Thyroid gland (tissue), 4 donors: ENCODE results near the gene CLRN3. TPM values are rescaled to one million over a fixed set of nuclear protein-coding genes. Genes with fewer than 3 reads are reported as not detected.

ENCODE experiments used
- DNase-seq, 2 donors: peaks; one replicate each; pipeline ENCODE4 v3.0.0-alpha.2; 2019
- H3K27ac ChIP-seq, 3 donors: fragments of 200-600 bp; sonication (generic); 1 replicate in 2 of 3; 2 replicates in 1 of 3; pipeline ENCODE4 v1.5.1; 2016 to 2019; ENCODE audit warnings: mild to moderate bottlenecking in 1 of 3, moderate library complexity in 1 of 3
- H3K27me3 ChIP-seq: fragments of 200-600 bp; sonication (generic); one replicate; pipeline ENCODE4 v1.5.1; 2019
- H3K36me3 ChIP-seq, 2 donors: fragments of 200-600 bp; sonication (generic); one replicate each; pipeline ENCODE4 v1.5.1; 2016 to 2019
- H3K4me1 ChIP-seq, 2 donors: fragments of 200-600 bp; sonication (generic); one replicate each; pipeline ENCODE4 v1.5.1; 2017 to 2019
- H3K4me3 ChIP-seq, 3 donors: fragments of 200-600 bp; sonication (generic); replicated peaks in 1 of 3; 1 replicate in 2 of 3; 2 replicates in 1 of 3; pipeline ENCODE4 v1.5.1; 2016; ENCODE audit warnings: mild to moderate bottlenecking in 1 of 3
- H3K9me3 ChIP-seq: fragments of 200-600 bp; sonication (generic); one replicate; pipeline ENCODE4 v1.5.1; 2017
- POLR2A ChIP-seq, 2 donors: fragments of 450-650 bp; IDR thresholded peaks; one replicate each; pipeline ENCODE4 v1.6.1; 2017; ENCODE audit warnings: antibody characterized with exemption in 2 of 2, mild to moderate bottlenecking in 2 of 2, moderate library complexity in 1 of 2
- whole genome bisulfite sequencing, 2 donors: methylation state at CpG; one replicate each; pipeline ENCODE4 v1.1.5; 2017; 5-methylcytosine and 5-hydroxymethylcytosine counted together
- intact Hi-C: fragments of 100-400 bp; cut with DNase I; formaldehyde crosslinking; loops from one replicate; pipeline ENCODE4 v1.15.1; 2023
- total RNA-seq, 4 donors: library from RNA; depleted of rRNA; stranded (reverse); fragments of >200 nt; gene quantifications; one replicate each; pipeline ENCODE4 v1.2.3, GENCODE V29; 2016
- TF ChIP-seq, protein P1 (sequence below), 6 experiments: fragments of 200-600 bp in 3 of 6; fragments of 450-650 bp in 3 of 6; sonication (generic) in 3 of 6; IDR thresholded peaks; one replicate each; pipeline ENCODE4 v1.5.1; 2016 to 2019; ENCODE audit warnings: antibody characterized with exemption in 6 of 6, mild to moderate bottlenecking in 2 of 6, inconsistent platforms in 1 of 6, moderate library complexity in 1 of 6

CLRN3 gene
- total RNA-seq, 4 donors from 2014 or later = not detected

DNA sequence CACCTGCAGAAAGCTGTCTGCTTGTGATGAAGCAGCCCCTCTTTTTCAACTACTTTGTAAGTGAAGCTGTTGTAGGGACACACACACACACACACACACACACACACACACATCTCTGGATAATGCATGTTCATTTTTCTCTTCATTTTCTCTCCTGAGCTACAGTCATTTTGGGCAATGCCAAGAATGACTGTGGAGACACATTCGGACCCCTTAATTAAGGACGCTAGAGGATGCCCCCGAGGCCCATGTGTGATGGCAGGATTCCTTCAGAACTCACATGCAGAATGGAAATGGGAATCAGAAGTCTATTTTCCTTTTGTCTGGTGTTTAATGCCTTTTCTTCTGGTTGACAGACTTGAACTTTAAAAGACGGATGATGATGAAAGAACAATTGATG is 56.6 kb downstream of the CLRN3 start:
- Histone ChIP-seq H3K9me3 (no peaks in the 10 kb centered on the region), H3K27me3 (no peaks in the 10 kb centered on the region), H3K4me3 (no peak overlapping the region), H3K27ac (no peak overlapping the region), H3K4me1 (peaks cover 0 to 16% of the 10 kb centered on the region in 2 donors), H3K36me3 (no peaks in the 10 kb centered on the region)
- DNase-seq = no peak
- WGBS, 2 donors = 73 to 79% methylated on average over 4 of the region's 4 CpGs
- no peak for TF ChIP-seq POLR2A (IDR thresholded peaks at IDR 0.05)
- TF ChIP-seq, protein P1, sequence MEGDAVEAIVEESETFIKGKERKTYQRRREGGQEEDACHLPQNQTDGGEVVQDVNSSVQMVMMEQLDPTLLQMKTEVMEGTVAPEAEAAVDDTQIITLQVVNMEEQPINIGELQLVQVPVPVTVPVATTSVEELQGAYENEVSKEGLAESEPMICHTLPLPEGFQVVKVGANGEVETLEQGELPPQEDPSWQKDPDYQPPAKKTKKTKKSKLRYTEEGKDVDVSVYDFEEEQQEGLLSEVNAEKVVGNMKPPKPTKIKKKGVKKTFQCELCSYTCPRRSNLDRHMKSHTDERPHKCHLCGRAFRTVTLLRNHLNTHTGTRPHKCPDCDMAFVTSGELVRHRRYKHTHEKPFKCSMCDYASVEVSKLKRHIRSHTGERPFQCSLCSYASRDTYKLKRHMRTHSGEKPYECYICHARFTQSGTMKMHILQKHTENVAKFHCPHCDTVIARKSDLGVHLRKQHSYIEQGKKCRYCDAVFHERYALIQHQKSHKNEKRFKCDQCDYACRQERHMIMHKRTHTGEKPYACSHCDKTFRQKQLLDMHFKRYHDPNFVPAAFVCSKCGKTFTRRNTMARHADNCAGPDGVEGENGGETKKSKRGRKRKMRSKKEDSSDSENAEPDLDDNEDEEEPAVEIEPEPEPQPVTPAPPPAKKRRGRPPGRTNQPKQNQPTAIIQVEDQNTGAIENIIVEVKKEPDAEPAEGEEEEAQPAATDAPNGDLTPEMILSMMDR (IDR thresholded peaks at IDR 0.05) = no peak
- intact Hi-C loops = no loop called here

DNA sequence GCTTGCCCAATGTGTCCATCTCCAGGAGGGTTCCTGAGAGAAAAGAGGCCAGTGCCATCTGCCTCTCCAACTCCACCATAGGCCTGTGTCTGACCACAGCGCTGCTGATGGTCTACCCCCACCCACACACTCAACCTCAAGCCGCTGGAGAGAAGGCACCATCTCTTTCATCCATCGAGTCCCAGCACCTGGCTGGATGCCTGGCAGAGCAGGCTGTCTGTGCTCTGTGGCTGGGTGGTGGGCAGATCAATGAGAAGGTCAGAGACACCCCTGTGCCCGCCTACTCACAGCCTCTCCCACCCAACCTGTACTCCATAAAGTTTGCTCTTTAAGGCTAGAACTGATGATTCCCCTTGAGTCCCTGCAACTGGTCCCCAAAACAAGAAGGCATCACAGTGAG is 58.0 kb downstream of the CLRN3 start:
- WGBS, 2 donors = 76 to 92% methylated on average over 4 of the region's 4 CpGs
- H3K27me3 ChIP-seq = no peaks in the 10 kb centered on the region
- intact Hi-C loops = no loop called here
- H3K4me3 ChIP-seq = no peak overlapping the region
- no peaks in the 10 kb centered on the region for H3K36me3 ChIP-seq
- peaks cover 0 to 16% of the 10 kb centered on the region in 2 donors for H3K4me1 ChIP-seq
- no peaks in the 10 kb centered on the region for H3K9me3 ChIP-seq
- no peak overlapping the region for H3K27ac ChIP-seq
- DNase-seq = no peak
- no peak for TF ChIP-seq POLR2A (IDR thresholded peaks at IDR 0.05)
- TF ChIP-seq, protein P1 (IDR thresholded peaks at IDR 0.05) = no peak

DNA sequence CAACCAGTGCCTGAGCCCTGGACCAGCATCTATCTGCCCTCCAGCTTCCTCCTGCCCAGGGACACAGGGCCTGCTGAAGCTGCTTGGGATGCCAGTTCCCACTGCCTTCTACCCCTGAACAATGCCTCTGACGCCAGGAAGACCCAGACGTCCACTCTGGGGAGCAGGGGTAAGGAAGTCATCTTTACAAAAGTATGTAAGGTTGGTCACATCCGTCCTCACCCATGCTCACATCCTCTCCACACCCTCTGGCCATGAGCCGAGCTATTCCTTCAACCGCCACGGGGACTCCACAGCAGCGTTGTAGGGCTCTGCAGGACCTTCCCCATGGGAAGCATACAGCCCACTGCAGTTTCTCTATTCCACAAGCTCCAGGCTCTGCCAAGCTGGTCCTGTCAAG is 58.5 kb downstream of the CLRN3 start:
- TF ChIP-seq, protein P1 (IDR thresholded peaks at IDR 0.05) = no peak
- no peak for TF ChIP-seq POLR2A (IDR thresholded peaks at IDR 0.05)
- no peak for DNase-seq

DNA sequence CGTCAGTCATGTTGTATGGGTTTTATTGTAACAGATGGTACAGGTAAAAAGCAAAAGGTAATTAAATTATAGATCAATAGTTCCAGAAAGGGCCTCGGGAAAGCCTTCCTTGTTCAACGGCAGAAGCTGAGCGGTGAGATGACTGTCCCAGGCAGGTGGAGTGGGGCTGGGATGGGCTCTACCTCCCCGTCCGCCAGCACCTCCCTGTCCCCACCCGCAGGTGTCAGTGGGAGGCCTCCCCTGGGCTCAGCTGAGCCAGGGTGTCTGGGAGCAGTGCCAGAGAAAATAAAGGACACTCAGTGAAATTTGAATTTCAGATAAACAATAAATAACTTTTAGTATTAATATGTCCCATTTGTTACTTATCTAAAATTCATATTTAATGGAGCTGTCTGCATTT is 58.9 kb downstream of the CLRN3 start:
- peaks cover 0 to 16% of the 10 kb centered on the region in 2 donors for H3K4me1 ChIP-seq
- no peak for DNase-seq
- H3K4me3 ChIP-seq = no peak overlapping the region
- H3K27ac ChIP-seq = no peak overlapping the region
- no peaks in the 10 kb centered on the region for H3K9me3 ChIP-seq
- H3K27me3 ChIP-seq = no peaks in the 10 kb centered on the region
- no peaks in the 10 kb centered on the region for H3K36me3 ChIP-seq
- intact Hi-C loops = no loop called here
- TF ChIP-seq POLR2A (IDR thresholded peaks at IDR 0.05) = no peak
- TF ChIP-seq, protein P1 (IDR thresholded peaks at IDR 0.05) = no peak
- WGBS, 2 donors = 77 to 87% methylated on average over 7 of the region's 7 CpGs

More for the DNA sequence above, 58.5 kb downstream of the CLRN3 start:
- H3K9me3 ChIP-seq = no peaks in the 10 kb centered on the region
- no peaks in the 10 kb centered on the region for H3K36me3 ChIP-seq
- intact Hi-C loops = no loop called here
- WGBS, 2 donors = 78 to 81% methylated on average over 7 of the region's 7 CpGs
- peaks cover 0 to 16% of the 10 kb centered on the region in 2 donors for H3K4me1 ChIP-seq
- no peak overlapping the region for H3K27ac ChIP-seq
- no peak overlapping the region for H3K4me3 ChIP-seq
- no peaks in the 10 kb centered on the region for H3K27me3 ChIP-seq

DNA sequence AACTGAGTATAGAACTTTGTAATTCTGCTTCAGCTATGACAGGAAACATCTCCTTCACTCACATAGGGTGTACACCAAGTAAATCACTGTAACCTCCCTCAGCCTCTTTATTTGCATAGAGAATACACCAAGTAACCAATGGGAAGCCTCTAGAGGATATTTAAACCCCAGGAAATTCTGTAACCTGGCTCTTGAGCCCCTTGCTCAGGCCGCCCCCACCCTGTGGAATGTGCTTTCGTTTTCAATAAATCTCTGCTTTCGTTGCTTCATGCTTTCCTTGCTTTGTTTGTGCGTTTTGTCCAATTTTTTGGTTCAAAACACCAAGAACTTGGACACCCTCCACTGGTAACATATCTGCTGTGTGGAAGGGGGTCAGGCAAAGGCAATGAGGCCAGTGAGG is 60.2 kb downstream of the CLRN3 start:
- H3K4me3 ChIP-seq = no peak overlapping the region
- H3K9me3 ChIP-seq = no peaks in the 10 kb centered on the region
- 21 to 29% methylated on average over 4 of the region's 4 CpGs for WGBS, 2 donors
- TF ChIP-seq POLR2A (IDR thresholded peaks at IDR 0.05) = no peak
- TF ChIP-seq, protein P1 (IDR thresholded peaks at IDR 0.05) = no peak
- H3K36me3 ChIP-seq = no peaks in the 10 kb centered on the region
- peak; percentile 41 to 43 for DNase-seq
- intact Hi-C loops = no loop called here
- H3K27ac ChIP-seq = no peak overlapping the region
- H3K4me1 ChIP-seq = peaks cover 0 to 16% of the 10 kb centered on the region in 2 donors
- no peaks in the 10 kb centered on the region for H3K27me3 ChIP-seq
